SU-DHL-6 (cell line): ENCODE results near the gene RTEL1.
"Not testable (repeated sequence)": the region's sequence is repeated elsewhere in the genome, so short reads cannot be mapped to it uniquely, and the experiment has no call there.

Experiments used
- CTCF ChIP-seq: fragments of 200-600 bp; sonication (generic); IDR thresholded peaks from one replicate; pipeline ENCODE4 v1.5.1; 2017; ENCODE audit warnings: antibody characterized with exemption, mild to moderate bottlenecking, low read length, moderate library complexity; ENCODE audit not compliant: insufficient read depth, poor library complexity, severe bottlenecking
- EZH2phosphoT487 ChIP-seq: fragments of 200-600 bp; sonication (generic), shearing (Covaris generic); conservative IDR thresholded peaks from 2 replicates; pipeline ENCODE4 v1.6.1; 2018; ENCODE audit warnings: mild to moderate bottlenecking, antibody characterized with exemption, low read length, moderate library complexity, mixed read lengths

GRCh38 chr20:63613863-63614594 lies 44.1 kb upstream of the RTEL1 start:
- not testable (repeated sequence) for TF ChIP-seq CTCF, EZH2phosphoT487
